ENCODE data around the gene LRRC17. TPM values are rescaled to one million over a fixed set of nuclear protein-coding genes. Genes with fewer than 3 reads are reported as not detected.

LRRC17 gene
- total and polyA plus RNA-seq, 12 donors: 1.5 to 26.3 (median 3.3) TPM

DNA sequence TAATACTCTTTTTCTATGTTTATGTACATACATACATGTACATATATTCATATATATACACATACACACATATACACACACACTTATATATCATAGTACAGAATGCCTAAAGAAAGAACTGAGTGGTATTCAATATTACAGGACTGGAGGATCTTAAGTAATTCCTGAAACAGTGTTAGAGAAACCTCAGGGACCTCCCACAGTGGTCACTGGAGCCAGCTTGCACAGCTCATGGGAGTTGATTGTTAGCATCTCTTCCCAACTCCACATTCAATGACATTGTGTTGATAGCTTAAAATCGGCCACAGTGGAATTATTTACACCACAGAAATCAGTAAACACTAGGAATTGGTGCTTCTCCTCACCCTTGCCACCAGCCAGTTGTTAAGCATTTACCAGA, 6.0 kb downstream of the LRRC17 start:
- no peak overlapping the region for H3K4me3 ChIP-seq
- DNase-seq: no peak
- TF ChIP-seq, protein P1, sequence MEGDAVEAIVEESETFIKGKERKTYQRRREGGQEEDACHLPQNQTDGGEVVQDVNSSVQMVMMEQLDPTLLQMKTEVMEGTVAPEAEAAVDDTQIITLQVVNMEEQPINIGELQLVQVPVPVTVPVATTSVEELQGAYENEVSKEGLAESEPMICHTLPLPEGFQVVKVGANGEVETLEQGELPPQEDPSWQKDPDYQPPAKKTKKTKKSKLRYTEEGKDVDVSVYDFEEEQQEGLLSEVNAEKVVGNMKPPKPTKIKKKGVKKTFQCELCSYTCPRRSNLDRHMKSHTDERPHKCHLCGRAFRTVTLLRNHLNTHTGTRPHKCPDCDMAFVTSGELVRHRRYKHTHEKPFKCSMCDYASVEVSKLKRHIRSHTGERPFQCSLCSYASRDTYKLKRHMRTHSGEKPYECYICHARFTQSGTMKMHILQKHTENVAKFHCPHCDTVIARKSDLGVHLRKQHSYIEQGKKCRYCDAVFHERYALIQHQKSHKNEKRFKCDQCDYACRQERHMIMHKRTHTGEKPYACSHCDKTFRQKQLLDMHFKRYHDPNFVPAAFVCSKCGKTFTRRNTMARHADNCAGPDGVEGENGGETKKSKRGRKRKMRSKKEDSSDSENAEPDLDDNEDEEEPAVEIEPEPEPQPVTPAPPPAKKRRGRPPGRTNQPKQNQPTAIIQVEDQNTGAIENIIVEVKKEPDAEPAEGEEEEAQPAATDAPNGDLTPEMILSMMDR (IDR thresholded peaks at IDR 0.05): no peak
- TF ChIP-seq POLR2A (IDR thresholded peaks at IDR 0.05): no peak
- no peak overlapping the region for H3K27ac ChIP-seq
- no peaks in the 10 kb centered on the region for H3K27me3 ChIP-seq
- H3K36me3 ChIP-seq (replicated peaks in 1 of 2): no peaks in the 10 kb centered on the region
- H3K4me1 ChIP-seq (replicated peaks in 1 of 2): peaks cover 0 to 16% of the 10 kb centered on the region in 2 donors
- WGBS, 4 donors: 53 to 64% (median 57%) methylated on average over 1 of the region's 1 CpG
- H3K9me3 ChIP-seq (replicated peaks in 1 of 3): no peaks in the 10 kb centered on the region
- intact Hi-C loops (cut with DNase I): loop anchor here in 1 of 2 donors (10.0 kb wide), 1 partner anchor 146 kb away; no protein-coding TSS in a partner anchor

- intact Hi-C loops (cut with DNase I): no loop called here
- DNase-seq: no peak
- H3K27ac ChIP-seq: no peak overlapping the region
- 54 to 67% (median 62%) methylated on average over 5 of the region's 5 CpGs for WGBS, 4 donors
- TF ChIP-seq, protein P1 (IDR thresholded peaks at IDR 0.05): no peak
- no peak for TF ChIP-seq POLR2A (IDR thresholded peaks at IDR 0.05)
- H3K27me3 ChIP-seq: no peaks in the 10 kb centered on the region
- H3K4me3 ChIP-seq: no peak overlapping the region
- H3K4me1 ChIP-seq (replicated peaks in 1 of 2): no peaks in the 10 kb centered on the region
- no peaks in the 10 kb centered on the region for H3K36me3 ChIP-seq (replicated peaks in 1 of 2)
- H3K9me3 ChIP-seq (replicated peaks in 1 of 3): no peaks in the 10 kb centered on the region
These were observed 13.4 kb downstream of the LRRC17 start for GRCh38 chr7:102925976-102926782.

GRCh38 chr7:102926783-102927140, 14.0 kb downstream of the LRRC17 start:
- intact Hi-C loops (cut with DNase I): no loop called here
- H3K27me3 ChIP-seq: no peaks in the 10 kb centered on the region
- TF ChIP-seq, protein P1 (IDR thresholded peaks at IDR 0.05): no peak
- TF ChIP-seq POLR2A (IDR thresholded peaks at IDR 0.05): no peak
- no peak for DNase-seq
- no peaks in the 10 kb centered on the region for H3K36me3 ChIP-seq (replicated peaks in 1 of 2)
- no peaks in the 10 kb centered on the region for H3K9me3 ChIP-seq (replicated peaks in 1 of 3)
- H3K27ac ChIP-seq: no peak overlapping the region
- no peaks in the 10 kb centered on the region for H3K4me1 ChIP-seq (replicated peaks in 1 of 2)
- no peak overlapping the region for H3K4me3 ChIP-seq

DNA sequence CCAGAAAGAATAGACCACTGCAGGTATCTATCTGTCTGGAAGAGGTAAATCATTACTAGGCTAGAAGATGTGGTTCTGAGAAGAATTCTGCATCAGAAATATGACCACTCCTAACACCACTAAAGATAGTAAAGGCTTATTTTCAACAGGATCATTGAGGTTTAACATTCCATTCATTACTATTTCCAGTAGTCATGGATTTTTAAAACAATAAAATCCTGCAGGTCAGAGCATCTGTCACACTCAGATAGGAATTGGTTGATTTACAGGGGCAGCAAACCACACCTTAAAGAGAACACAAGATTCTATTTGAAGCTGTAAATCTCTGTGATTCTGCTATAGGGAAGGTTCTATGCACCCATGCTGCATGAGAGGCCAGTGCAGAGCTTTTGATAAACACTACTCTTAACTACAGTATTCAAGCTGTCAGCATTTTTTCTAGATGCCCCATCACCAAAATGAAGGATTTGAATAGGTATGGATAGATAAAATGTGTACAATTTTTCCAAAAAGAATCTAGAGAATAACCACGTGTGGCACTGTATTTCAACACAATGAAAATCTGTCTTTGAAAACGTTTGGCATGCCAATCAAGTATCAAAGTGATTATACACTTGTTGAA, 14.6 kb downstream of the LRRC17 start:
- Histone ChIP-seq H3K27ac (no peak overlapping the region), H3K9me3 (replicated peaks in 1 of 3) (no peaks in the 10 kb centered on the region), H3K4me3 (no peak overlapping the region), H3K27me3 (no peaks in the 10 kb centered on the region), H3K36me3 (replicated peaks in 1 of 2) (no peaks in the 10 kb centered on the region), H3K4me1 (replicated peaks in 1 of 2) (no peaks in the 10 kb centered on the region)
- TF ChIP-seq, protein P1 (IDR thresholded peaks at IDR 0.05): no peak
- TF ChIP-seq POLR2A (IDR thresholded peaks at IDR 0.05): no peak
- DNase-seq: no peak
- intact Hi-C loops (cut with DNase I): no loop called here
- WGBS, 4 donors: 45 to 55% (median 50%) methylated on average over 2 of the region's 2 CpGs

Data from adrenal gland (tissue), 12 donors.